HuH-7 (cell line): ENCODE measurements around the gene CFAP97D2.
"Not testable (repeated sequence)": the region's sequence is repeated elsewhere in the genome, so short reads cannot be mapped to it uniquely, and the experiment has no call there.

Experiments used
- DNase-seq: peaks from one replicate; pipeline ENCODE4 v3.0.0; 2011; ENCODE audit warnings: low spot score

Gene CFAP97D2

DNA sequence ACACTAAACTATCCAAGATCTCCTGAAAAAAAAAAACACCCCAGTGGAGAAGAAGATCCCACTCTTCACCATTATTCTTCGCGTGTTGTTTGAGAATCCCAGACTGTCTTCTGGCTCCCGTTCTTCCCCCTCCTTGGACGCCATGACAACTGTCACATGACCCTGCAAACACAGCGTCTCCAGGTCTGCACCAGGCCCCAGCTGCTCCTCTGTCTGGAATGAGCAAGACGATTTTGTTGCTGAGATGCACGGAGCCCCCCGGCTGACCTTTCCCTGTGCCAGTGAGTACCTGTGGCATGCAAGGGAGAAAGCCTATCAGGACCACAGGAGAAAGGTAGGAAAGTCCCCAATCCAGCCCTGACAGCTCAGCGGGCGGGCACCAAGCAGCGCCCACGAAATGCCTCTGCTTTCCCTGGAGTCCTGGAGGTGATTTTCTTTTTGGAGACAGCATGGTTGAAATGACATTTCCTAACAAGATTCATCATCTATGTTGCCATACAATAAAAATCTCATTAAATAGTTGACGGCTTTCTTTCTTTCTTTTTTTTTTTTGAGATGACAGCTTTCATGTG is at the start of gene CFAP97D2:
Gene CFAP97D2 (plus strand): TSS at position 171 of the 572 bp plus-strand sequence. CDS start 74 bp downstream, at position 245.
- no peak for DNase-seq

DNA sequence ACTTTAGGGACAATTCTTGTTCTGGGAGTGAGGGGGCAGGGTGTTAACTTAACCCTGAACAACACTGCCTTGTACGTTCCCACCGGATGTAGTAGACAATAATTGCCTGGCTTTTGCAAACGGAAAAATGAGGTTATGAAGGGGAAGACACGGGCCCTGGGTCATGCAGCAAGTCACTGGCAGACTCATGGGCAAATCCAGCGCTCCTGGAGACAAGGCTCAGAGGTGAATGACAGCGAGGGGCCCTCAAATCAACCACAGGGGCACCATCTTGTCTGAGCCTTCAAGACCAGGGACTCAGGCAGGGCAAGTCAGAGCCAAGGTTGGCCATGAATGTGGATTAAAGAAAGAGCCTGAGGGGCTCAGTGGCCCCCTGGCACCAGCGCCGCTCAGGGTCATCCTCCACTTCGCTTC is 49.4 kb upstream of the CFAP97D2 start:
- DNase-seq, result no peak

DNA sequence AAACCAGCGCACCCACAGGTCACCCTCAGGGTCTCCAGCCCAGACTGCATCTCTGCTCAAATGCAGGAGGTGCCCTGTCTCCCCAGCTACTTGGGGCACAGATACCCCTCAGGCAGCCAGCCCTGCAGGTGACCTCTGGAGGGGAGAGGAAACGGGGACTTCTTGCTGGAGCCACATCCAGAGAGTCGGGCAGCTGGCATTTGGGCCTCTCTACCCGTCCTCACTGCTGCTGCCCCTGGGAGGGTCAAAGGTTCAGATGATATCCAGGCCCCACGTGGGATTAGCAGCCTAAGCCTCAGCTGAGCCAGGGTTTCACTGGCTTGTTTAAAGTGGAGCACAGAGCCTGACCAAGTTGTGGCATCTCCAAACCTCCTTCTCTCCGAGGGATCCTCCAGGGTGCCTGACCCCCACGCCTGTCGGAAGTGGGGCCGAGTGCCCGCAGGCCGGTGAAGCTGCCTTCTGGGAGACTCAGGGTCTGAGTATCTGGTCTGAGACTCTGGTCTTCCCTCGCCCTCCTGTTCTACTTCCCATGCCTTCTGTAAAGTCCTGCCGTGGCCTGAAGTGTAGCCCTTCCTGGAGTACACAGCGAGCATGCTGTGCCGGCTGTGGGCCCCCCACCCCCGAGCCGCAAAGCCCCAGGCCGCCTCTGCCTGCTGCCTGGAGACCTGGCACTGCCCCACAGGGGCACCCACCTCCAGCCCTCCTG is 48.8 kb upstream of the CFAP97D2 start:
- no peak for DNase-seq

DNA sequence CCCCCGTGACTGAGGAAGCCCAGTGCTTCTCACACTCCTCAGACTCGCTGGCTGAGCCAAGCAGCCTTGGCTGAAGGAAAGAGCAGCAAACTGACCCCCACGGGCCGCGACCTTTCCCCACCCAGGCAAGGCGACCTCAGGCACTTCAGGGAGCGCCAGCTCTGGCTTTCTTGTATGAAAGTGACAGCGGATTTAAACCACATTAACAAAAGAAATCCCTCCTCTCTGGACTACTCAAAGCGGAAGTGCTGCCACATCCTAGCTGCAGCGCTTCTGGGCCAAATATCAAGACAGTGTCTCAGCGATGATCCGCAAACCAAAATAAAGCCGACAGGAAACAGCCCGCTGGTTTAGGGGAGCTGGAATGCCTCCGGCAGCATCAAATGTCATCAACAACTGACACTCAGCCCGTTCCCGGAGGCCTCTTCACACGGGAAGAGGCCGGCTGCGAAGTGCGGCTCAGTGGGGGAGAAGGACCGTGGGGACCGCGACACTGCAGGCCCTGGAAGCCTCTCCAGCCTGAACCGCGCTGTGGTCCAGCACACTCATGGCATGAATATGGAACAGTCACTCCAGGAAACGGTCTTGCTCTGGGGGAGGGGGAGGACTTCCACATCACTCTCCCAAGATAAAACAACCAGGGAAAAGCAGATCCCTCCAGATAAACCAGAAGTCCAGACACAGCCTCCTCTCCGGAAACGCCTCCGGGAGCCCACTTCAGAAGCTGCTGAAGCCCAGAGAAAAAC is 48.0 kb upstream of the CFAP97D2 start:
- DNase-seq, result no peak

DNA sequence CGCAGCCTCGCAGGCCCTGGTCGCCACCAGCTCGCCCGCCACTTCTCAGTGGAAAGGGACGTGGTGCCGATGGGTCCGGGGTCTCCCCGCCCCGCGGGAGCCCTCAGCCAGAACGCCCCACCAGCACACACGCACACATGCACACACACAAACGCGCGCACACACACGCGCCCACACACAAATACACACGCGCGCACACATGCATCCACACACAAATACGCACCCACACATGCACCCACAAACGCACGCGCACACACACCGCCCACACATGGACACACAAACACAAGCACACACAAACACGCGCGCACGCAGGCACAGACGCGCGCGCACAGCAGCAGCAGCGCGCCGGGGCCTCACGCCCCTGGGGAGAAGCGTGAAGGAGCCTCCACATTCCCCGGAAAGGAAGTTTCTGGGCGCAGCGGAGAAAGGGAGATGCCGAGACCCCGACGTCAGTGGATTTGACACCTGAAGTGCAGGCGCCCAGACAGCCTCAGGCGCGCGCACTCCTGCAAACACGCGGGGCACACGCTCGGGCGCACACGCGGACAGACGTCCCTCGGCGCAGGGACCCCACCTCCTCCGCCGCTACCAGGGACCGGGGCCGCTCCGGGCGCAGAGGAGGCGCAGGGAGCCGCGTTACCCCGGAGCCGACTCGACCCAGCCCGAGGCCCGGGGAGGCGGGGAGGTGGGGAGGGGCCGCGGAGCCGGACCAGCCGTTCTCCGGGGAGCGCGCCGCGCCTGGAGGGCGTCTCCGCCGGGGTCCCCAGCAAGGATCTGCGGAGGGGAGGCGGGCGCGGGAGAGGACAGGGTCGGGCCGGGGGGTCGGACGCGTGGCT is 47.3 kb upstream of the CFAP97D2 start:
- no peak for DNase-seq

DNA sequence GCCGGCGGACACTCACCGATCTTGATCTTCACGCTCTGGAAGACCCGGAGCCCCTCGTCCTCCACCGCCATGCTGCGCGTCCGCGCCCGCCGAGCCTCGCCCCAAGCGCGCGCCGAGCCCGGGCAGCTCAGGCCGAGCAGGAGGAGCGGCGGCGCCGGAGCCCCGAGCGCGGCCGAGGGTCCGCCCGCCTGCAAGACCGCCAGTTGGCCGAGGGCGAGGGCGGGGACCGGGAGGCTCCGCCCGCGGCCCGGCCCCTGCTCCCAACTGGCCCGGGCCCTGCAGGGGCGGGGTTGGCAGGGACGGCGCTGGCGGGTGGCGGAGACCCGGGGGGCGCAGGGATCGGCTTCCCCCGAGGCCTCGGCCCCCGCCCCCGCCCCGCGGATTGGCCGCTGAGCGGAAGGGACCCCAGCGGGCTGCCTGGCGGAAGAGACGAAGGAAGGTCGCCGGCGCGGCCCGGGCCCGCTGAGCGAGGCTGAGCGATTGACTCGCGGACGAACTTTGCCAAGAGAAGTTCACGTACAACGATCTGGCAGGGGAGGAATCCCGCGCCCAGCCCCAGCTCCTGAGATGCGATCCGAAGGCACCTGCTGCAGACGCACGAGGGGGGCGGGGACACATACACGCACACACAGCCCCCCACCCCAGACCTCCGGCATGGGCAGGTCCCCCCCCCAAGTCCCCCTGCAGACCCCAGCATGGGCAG is 46.5 kb upstream of the CFAP97D2 start, which contains the start of gene RASA3:
Gene RASA3 (minus strand): TSS at position 205 of the 703 bp plus-strand sequence. CDS start 134 bp downstream, at position 71.
- DNase-seq, result no peak

DNA sequence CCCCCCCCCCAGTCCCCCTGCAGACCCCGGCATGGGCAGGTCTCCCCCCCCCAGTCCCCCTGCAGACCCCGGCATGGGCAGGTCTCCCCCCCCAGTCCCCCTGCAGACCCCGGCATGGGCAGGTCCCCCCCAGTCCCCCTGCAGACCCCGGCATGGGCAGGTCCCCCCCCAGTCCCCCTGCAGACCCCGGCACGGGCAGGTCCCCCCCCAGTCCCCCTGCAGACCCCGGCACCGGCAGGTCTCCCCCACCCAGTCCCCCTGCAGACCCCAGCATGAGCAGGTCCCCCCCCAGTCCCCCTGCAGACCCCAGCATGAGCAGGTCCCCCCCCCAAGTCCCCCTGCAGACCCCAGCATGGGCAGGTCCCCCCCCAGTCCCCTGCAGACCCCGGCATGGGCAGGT is 45.9 kb upstream of the CFAP97D2 start:
- DNase-seq, result not testable (repeated sequence)

DNA sequence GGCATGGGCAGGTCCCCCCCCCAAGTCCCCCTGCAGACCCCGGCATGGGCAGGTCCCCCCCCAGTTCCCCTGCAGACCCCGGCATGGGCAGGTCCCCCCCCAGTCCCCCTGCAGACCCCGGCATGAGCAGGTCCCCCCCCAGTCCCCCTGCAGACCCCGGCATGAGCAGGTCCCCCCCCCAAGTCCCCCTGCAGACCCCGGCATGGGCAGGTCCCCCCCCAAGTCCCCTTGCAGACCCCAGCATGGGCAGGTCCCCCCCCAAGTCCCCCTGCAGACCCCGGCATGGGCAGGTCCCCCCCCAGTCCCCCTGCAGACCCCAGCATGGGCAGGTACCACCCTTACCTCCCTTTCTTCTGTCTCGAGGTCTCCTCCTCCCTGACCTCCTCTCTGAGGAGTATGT is 45.5 kb upstream of the CFAP97D2 start:
- not testable (repeated sequence) for DNase-seq

DNA sequence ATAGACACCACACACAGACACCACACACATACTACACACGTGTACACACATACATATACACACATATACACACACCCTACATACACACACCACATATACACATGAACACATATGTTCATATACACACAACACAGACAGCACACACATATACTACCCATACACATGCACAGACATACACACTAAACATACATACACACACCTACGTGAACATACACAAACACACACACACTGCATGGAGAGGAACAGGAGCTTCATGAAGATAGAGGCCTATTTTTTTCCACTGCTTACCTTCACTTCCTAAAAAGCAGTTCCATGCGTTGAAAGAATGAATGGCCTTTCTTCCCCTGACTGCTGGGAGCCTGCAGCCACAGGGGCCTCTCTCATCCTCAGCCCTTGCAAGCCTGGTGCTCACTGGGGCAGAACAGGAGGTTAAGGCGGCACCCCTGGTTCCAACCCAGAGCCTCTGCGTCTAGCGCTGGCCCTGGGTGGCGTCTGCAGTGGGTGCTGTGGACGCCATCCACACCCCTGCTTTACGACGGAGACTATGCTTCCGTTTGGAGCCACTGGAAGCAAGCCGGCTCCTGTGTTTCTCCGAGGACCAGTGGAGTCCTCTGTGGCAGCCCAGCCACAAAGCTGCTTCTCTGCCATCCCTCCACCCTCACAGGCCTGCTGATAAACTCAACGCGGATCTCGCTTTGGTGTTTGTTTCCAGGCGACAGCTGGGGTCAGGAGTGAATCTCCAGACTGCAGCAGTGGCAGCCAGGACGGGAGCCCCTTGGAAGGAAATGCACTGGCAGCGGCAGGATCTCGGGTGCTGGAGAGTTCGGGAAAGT is 44.7 kb upstream of the CFAP97D2 start:
- DNase-seq, result no peak

DNA sequence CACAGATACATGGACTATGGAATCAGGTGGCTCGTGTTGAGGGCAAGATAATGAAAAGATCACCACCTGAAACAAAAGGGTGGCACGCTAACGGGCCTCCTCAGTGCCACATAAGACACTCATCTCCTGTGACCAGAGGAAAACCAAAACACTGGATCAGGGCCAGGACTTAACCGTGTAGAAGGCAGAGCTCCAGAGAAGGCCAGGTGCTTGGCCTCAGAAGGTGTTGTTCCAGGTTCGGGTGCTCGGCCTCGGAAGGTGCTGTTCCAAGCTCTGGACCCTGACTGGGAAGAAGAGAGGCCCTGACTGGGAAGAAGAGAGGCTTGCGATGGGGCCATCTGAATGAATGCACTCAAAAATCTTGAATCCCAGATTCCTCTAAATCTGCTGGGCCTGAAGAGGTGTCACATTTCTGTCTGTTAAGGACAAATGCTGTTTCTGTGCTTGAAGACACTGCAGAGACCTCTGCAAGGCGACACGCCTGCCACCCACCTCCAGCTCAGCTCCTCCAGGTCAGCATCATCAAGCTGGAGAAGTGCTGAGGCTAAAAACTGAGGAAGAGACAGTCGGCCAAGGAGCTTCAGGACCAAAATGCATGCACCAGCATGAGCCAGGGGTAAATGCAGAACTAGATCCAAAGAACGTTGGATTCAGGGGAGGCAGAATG is 44.0 kb upstream of the CFAP97D2 start:
- DNase-seq, result no peak

DNA sequence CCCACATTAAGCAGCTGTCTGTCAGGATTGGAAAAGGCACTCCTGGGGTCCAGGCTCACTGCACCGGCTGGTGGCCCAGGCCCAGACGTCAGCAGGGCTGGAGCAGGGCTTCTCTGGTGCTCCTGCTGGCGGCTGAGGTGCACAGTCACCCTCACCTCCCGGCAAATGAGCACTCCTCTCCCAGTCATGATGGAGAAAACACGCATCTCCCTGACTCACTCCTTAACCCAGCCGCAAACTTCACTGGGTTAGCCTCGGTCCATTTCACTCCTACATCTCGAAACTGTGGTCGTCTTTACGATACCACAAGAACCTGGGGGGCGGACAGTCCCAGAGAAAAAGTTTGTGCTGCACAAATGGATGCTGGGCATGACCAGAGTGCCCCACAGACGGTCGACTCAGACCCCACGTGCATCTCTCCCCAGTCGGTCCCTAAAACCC is 43.3 kb upstream of the CFAP97D2 start:
- no peak for DNase-seq

DNA sequence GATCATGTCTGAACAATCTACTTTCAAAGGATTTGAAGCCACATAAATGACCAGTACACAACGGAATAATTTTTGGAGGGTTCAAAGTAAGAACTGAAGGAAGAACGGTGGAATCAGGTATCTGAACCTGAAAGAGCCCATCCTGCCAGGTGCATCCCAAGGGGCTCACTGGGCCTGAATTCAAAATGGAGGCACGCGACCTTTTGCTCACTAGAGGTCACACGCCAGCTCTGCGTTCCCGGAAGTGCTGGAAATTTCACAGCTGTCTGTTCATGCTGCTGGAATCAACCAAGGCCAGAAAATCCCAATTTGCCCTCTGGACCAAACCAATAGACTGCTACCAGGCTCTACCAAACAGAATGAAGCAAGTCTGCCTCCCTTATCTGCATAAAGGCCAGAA is 42.5 kb upstream of the CFAP97D2 start:
- DNase-seq, result no peak

DNA sequence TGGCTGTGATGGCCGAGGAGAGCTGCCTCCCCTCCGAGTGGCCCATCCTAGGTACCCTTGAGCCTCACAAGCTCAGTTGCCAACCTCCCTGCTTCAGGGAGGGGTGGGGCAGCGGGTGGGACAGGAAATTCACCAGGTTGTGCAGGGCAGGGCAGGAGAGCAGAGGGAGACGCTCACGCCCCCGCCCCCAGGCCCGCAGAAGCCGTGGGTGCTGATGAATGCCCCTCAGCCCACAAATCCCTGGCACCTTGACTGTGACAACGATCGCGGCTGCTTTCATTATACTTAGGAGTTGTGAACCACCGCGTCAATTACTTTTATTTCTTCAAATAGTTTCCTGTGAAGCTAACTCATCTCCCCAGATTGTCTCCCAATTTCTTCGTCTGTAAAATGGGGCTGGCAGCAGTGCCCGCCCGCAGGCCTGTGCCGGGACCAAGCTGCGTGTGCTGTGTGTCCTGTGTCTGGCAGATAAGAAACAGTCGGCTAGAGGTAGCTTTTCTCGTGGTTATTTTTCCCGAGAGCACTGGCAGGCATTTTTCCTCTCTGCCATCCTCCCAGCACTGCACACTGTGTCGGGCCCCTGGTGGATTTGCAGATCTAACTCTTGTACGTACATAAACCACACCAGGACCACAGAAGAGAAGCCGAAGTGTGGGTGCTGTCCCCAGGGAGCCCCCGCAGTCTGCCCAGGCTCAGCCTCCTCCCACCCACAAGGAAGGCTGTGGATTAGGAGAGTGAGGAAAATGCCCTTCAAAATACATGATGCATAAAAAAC is 38.7 kb upstream of the CFAP97D2 start:
- no peak for DNase-seq

DNA sequence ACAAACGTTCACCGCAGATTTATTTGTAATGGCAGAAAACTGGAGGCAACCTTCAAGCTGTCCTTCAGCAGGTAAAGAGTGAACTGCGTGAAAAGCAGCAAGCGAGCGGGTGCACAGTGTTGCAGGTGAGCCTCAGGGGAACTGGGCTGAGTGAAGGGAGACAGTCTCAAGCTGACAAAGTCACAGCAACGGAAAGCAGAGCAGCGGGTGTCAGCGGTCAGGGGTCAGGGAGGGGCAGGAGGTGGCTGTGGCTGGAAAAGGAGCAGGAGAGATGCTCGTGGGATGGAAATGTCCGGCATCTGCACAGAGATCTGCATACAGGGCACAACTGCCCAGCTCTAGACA is 38.2 kb upstream of the CFAP97D2 start:
- no peak for DNase-seq

DNA sequence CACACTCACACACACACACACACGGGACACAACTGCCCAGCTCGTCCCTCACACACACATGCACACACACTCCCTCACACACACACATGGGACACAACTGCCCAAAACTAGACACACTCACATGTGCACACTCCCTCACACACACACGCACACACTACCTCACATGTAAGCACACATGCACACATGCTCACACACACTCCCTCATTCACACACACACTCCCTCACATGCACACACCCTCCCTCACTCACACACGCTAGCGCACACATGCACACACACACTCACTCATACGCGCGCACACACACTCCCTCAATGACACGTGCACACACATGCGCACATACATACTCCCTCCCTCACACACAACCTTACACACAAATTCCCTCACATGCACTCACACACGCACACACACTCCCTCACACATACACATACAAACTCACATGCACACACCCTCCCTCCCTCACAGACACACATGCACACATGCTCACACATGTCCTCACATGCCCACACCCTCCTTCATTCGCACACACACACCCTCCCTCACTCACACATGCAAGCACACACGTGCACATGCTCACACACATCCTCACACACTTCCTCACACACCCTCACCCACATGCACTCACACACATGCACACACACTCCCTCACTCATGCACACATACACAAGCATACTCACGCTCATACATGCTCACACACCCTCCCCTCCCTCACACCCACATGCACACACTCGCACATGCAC is 37.6 kb upstream of the CFAP97D2 start:
- no peak for DNase-seq

DNA sequence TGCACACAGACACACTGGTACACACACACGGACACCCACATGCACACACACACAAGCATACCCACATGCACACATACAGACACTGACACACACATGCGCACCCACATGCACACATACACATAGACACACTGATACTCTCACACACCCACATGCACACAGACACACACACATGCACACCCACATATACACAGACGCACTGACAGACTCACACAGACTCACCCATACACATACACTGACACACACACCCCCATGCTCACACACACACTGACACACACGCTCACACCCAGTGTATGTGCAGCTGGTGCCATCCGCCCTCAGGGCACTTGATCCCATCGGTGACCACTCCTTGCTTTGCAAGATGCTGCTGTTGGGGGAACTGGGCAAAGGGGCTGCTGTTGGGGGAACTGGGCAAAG is 36.9 kb upstream of the CFAP97D2 start:
- DNase-seq, result no peak

DNA sequence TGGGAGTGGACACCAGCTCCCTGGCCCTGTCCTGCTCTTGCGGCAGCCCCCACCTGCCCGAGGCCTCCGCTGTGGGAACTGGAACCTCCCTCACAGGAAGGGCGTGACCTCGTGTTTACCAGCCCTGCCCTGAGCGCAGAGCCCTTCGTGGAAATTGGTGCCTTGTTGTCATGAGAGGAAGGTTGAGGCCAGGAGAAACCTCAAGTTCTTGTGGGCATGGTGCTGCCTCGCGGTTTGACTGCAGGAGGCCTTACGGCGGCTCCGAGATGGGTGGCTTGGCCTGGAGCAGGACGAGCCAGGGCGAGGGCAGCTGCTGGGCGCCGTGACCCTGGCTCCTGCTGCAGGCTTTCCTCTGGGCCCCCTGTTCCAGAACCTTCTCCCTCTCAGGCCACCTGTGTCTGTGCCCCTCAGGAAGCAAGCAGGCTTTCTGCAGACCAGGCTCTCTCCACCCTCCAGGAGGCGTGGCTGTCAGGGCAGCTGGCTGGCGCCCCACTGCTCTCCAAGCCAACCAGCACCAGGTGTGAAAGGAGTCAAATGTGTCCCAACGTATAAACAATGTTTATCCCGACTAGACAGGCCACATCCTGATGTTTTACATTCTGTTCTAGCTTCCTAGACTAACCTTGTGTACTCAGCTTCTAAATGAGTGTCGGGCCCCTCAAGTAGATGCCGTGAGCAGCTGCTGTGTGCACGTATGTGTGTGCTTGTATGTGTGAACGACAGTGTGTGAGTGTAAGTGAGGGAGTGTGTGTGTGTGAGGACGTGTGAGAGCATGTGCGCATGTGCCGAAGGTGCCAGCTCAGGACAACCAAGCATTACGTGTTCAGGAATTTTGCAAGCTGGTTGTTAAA is 36.2 kb upstream of the CFAP97D2 start:
- no peak for DNase-seq
